Activated naive CD8-positive, alpha-beta T cell treated with anti-CD3 and anti-CD28 coated beads, Interleukin-2, amount 10 ng/mL, durations not matched to agents 7 days and 5 days (primary cell): ENCODE results near the gene WFDC10A. TPM values are rescaled to one million over a fixed set of nuclear protein-coding genes. Genes with fewer than 3 reads are reported as not detected.

Experiments
- ATAC-seq: fragments of 150-1000 bp; cut with Tn5 transposase; one replicate; pipeline ENCODE4 v1.10.0; 2021; ENCODE audit warnings: low read depth, moderate library complexity
- POLR2A ChIA-PET: fragments of 350-600 bp; sonication (Branson Sonifier 250); formaldehyde crosslinking; loops from one replicate; lab custom pipeline; 2021; ENCODE audit warnings: antibody characterized with exemption; lab: Charles Lee
- DNase-seq: peaks from one replicate; pipeline ENCODE4 v3.0.0; 2021
- H3K27ac Mint-ChIP-seq: one replicate; pipeline ENCODE4 v1.8.0; 2022; ENCODE audit warnings: mild to moderate bottlenecking, mixed read lengths
- H3K27me3 Mint-ChIP-seq: one replicate; pipeline ENCODE4 v1.8.0; 2022; ENCODE audit warnings: mild to moderate bottlenecking, moderate library complexity, mixed read lengths
- H3K36me3 Mint-ChIP-seq: one replicate; pipeline ENCODE4 v1.8.0; 2021; ENCODE audit warnings: mild to moderate bottlenecking, mixed read lengths
- H3K4me1 Mint-ChIP-seq: one replicate; pipeline ENCODE4 v1.8.0; 2021; ENCODE audit warnings: mixed read lengths
- H3K4me3 Mint-ChIP-seq: one replicate; pipeline ENCODE4 v1.8.0; 2022; ENCODE audit warnings: mild to moderate bottlenecking, moderate library complexity, mixed read lengths
- H3K9me3 Mint-ChIP-seq: one replicate; pipeline ENCODE4 v1.8.0; 2021; ENCODE audit warnings: mixed read lengths
- total RNA-seq, 2 experiments: library from RNA; stranded (reverse); gene quantifications; one replicate each; pipeline ENCODE4 v1.2.3, GENCODE V29; 2021

The WFDC10A gene
- total RNA-seq, 2 experiments from 2014 or later = not detected

GRCh38 chr20:45672765-45673164 lies 43.2 kb downstream of the WFDC10A start:
- H3K27me3 Mint-ChIP-seq = peaks cover 26% of the 10 kb centered on the region
- DNase-seq (no peak), ATAC-seq (no peak)
- no peaks in the 10 kb centered on the region for H3K4me1 Mint-ChIP-seq
- POLR2A ChIA-PET = no interaction called here
- peaks cover 2% of the 10 kb centered on the region for H3K9me3 Mint-ChIP-seq
- H3K27ac Mint-ChIP-seq = no peak overlapping the region
- no peaks in the 10 kb centered on the region for H3K36me3 Mint-ChIP-seq
- H3K4me3 Mint-ChIP-seq = no peak overlapping the region

- POLR2A ChIA-PET = no interaction called here
- Mint-ChIP-seq H3K27ac (no peak overlapping the region), H3K36me3 (no peaks in the 10 kb centered on the region), H3K9me3 (peaks cover 9% of the 10 kb centered on the region), H3K4me3 (no peak overlapping the region), H3K27me3 (peaks cover 10% of the 10 kb centered on the region), H3K4me1 (peaks cover 2% of the 10 kb centered on the region)
- DNase-seq = no peak
- ATAC-seq = no peak
These were observed 50.1 kb downstream of the WFDC10A start for GRCh38 chr20:45679650-45680049.

Other genes with a start within 250 kb of the WFDC10A start
- 10 to 100 TPM; 21.1 TPM for gene DBNDD2, start 221.4 kb upstream of the WFDC10A start, total RNA-seq
- gene PIGT, start 213.6 kb upstream of the WFDC10A start, total RNA-seq = 10 to 100 TPM; 64.9 to 72.7 TPM
- gene WFDC2, start 160.0 kb upstream of the WFDC10A start, total RNA-seq = not detected
- gene SPINT3, start 114.1 kb upstream of the WFDC10A start, total RNA-seq = not detected
- gene WFDC6, start 90.3 kb upstream of the WFDC10A start, total RNA-seq = not detected
- not detected for gene EPPIN, start 82.3 kb upstream of the WFDC10A start, total RNA-seq
- not detected for gene WFDC8, start 50.5 kb upstream of the WFDC10A start, total RNA-seq
- gene WFDC9, start 1.5 kb downstream of the WFDC10A start, total RNA-seq = not detected
- gene WFDC11, start 40.5 kb downstream of the WFDC10A start, total RNA-seq = not detected
- gene WFDC13, start 72.3 kb downstream of the WFDC10A start, total RNA-seq = not detected
- not detected for gene WFDC10B, start 75.3 kb downstream of the WFDC10A start, total RNA-seq
- gene SPINT4, start 92.6 kb downstream of the WFDC10A start, total RNA-seq = not detected
- gene WFDC3, start 162.1 kb downstream of the WFDC10A start, total RNA-seq = not detected
- 10 to 100 TPM; 29.0 to 30.9 TPM for gene DNTTIP1, start 162.2 kb downstream of the WFDC10A start, total RNA-seq
- 100 to 1,000 TPM; 153 to 154 TPM for gene UBE2C, start 182.9 kb downstream of the WFDC10A start, total RNA-seq
- not detected for gene TNNC2, start 197.6 kb downstream of the WFDC10A start, total RNA-seq
- gene SNX21, start 204.1 kb downstream of the WFDC10A start, total RNA-seq = 1 to 10 TPM; 2.0 to 2.5 TPM
- gene ACOT8, start 227.7 kb downstream of the WFDC10A start, total RNA-seq = 10 to 100 TPM; 35.4 to 38.6 TPM
- 1 to 10 TPM; 5.3 to 5.7 TPM for gene ZSWIM3, start 227.9 kb downstream of the WFDC10A start, total RNA-seq